H1 (cell line): ENCODE data around the gene CES4A. TPM values are rescaled to one million over a fixed set of nuclear protein-coding genes. Genes with fewer than 3 reads are reported as not detected.

Source experiments
- ASH2L ChIP-seq: fragments of 200-600, 300-600 bp; sonication (generic); IDR thresholded peaks from one replicate; pipeline ENCODE4 v1.7.1; 2017; ENCODE audit warnings: low read length
- EZH2 ChIP-seq: fragments of 200-600 bp; sonication (generic); IDR thresholded peaks from 2 replicates; pipeline ENCODE4 v1.7.1; 2012; ENCODE audit warnings: low read depth, mild to moderate bottlenecking, moderate library complexity, low read length, inconsistent platforms; ENCODE audit not compliant: severe bottlenecking
- KDM1A ChIP-seq: fragments of 200-600, 300-600 bp; sonication (generic); IDR thresholded peaks from 2 replicates; pipeline ENCODE4 v1.7.1; 2016; ENCODE audit warnings: mild to moderate bottlenecking, low read length, borderline replicate concordance
- PHF8 ChIP-seq: fragments of 200-600 bp; sonication (generic); conservative IDR thresholded peaks from 2 replicates; pipeline ENCODE4 v1.7.1; 2012; ENCODE audit warnings: low read depth, mild to moderate bottlenecking, inconsistent platforms, low read length, moderate library complexity
- SP2 ChIP-seq: IDR thresholded peaks from 2 replicates; pipeline ENCODE4 v1.6.1; 2012; ENCODE audit warnings: mild to moderate bottlenecking, low read length, inconsistent platforms
- TAF7 ChIP-seq: optimal IDR thresholded peaks from 2 replicates; pipeline ENCODE3; 2011; ENCODE audit warnings: low read depth, mild to moderate bottlenecking, inconsistent platforms, low read length, moderate library complexity, borderline replicate concordance
- polyA plus RNA-seq, 7 experiments: library from polyadenylated mRNA; depleted of rRNA in 3 of 7; stranded (reverse) in 5 of 7; unstranded in 2 of 7; fragments of >200 nt in 5 of 7; fragments of 200-250 nt in 2 of 7; gene quantifications; 1 replicate in 5 of 7; 2 replicates in 1 of 7; 4 replicates in 1 of 7; pipeline versions ENCODE4 v1.2.1 to v1.2.3, GENCODE V29; 2011 to 2013; ENCODE audit warnings: missing spikeins in 2 of 7, mixed read lengths in 2 of 7
- total RNA-seq: library from RNA; stranded (reverse); fragmentation: NEBNext Ultra II Directional; extraction: Animal tissue kit (Norgen Biotek cat#: 25700); gene quantifications from 2 replicates; pipeline ENCODE4 v1.2.1, GENCODE V29; 2021
- TF ChIP-seq, protein P1 (sequence below), 3 experiments: IDR thresholded peaks; 1 replicate in 2 of 3; 2 replicates in 1 of 3; pipeline versions ENCODE4 v1.5.1 to v1.6.1; 2011; ENCODE audit warnings: low read length in 3 of 3, mild to moderate bottlenecking in 3 of 3, inconsistent platforms in 2 of 3, low read depth in 1 of 3, moderate library complexity in 1 of 3; ENCODE audit not compliant: insufficient read depth in 1 of 3; ENCODE audit errors: control extremely low read depth in 1 of 3
- TF ChIP-seq, protein P2 (sequence below): fragments of 300-600 bp; sonication (generic); IDR thresholded peaks from 2 replicates; pipeline ENCODE4 v1.7.1; 2012; ENCODE audit warnings: low read length, moderate library complexity, mild to moderate bottlenecking, inconsistent platforms; ENCODE audit not compliant: insufficient replicate concordance

CES4A gene
- total and polyA plus RNA-seq, 2 of the 8 experiments (the other 6 are each of a cell fraction or from before 2014, with no cell fraction given): 0.93 to 1.5 TPM

DNA sequence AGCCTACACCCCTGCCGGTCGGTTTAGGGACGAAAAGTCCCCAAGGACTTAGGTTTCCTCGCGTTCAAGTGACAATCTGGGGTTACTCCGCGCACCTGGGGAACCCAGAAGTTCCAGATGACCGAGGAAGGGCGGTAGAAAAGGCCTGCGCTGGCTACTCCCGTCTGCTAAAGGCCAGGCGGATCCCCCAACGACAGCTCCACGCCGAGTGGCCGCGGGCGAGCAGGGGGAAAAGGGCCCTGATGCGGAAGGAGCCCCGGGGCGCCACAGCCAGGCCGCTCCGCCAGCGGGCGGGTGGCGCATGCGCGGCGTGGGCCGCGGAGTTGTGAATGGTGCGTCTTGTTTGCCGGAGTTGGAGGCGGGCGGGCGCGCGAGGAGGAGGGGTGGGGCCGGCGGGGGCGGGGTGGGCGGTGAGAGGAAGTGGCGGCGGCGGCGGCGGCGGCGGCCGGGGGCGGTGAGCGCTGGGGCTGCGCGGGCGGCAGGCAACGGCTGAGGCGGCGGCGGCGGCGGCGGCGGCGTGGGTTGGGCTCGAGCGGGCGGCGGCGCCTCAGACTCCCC, 40.4 kb downstream of the CES4A start, which contains the start of gene CBFB (continued):
- TF ChIP-seq, protein P1, sequence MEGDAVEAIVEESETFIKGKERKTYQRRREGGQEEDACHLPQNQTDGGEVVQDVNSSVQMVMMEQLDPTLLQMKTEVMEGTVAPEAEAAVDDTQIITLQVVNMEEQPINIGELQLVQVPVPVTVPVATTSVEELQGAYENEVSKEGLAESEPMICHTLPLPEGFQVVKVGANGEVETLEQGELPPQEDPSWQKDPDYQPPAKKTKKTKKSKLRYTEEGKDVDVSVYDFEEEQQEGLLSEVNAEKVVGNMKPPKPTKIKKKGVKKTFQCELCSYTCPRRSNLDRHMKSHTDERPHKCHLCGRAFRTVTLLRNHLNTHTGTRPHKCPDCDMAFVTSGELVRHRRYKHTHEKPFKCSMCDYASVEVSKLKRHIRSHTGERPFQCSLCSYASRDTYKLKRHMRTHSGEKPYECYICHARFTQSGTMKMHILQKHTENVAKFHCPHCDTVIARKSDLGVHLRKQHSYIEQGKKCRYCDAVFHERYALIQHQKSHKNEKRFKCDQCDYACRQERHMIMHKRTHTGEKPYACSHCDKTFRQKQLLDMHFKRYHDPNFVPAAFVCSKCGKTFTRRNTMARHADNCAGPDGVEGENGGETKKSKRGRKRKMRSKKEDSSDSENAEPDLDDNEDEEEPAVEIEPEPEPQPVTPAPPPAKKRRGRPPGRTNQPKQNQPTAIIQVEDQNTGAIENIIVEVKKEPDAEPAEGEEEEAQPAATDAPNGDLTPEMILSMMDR (IDR thresholded peaks at IDR 0.05; ENCODE audit: control extremely low read depth in 1 of 3, insufficient read depth in 1 of 3, low read depth in 1 of 3, low read length in 3 of 3): peak in 2 of 3 experiments; percentile 8 to 12; a peak in 1 of 4 replicates
- TF ChIP-seq PHF8: peak; percentile 73
- no peak for TF ChIP-seq SP2
- no peak for TF ChIP-seq TAF7
- TF ChIP-seq, protein P2, sequence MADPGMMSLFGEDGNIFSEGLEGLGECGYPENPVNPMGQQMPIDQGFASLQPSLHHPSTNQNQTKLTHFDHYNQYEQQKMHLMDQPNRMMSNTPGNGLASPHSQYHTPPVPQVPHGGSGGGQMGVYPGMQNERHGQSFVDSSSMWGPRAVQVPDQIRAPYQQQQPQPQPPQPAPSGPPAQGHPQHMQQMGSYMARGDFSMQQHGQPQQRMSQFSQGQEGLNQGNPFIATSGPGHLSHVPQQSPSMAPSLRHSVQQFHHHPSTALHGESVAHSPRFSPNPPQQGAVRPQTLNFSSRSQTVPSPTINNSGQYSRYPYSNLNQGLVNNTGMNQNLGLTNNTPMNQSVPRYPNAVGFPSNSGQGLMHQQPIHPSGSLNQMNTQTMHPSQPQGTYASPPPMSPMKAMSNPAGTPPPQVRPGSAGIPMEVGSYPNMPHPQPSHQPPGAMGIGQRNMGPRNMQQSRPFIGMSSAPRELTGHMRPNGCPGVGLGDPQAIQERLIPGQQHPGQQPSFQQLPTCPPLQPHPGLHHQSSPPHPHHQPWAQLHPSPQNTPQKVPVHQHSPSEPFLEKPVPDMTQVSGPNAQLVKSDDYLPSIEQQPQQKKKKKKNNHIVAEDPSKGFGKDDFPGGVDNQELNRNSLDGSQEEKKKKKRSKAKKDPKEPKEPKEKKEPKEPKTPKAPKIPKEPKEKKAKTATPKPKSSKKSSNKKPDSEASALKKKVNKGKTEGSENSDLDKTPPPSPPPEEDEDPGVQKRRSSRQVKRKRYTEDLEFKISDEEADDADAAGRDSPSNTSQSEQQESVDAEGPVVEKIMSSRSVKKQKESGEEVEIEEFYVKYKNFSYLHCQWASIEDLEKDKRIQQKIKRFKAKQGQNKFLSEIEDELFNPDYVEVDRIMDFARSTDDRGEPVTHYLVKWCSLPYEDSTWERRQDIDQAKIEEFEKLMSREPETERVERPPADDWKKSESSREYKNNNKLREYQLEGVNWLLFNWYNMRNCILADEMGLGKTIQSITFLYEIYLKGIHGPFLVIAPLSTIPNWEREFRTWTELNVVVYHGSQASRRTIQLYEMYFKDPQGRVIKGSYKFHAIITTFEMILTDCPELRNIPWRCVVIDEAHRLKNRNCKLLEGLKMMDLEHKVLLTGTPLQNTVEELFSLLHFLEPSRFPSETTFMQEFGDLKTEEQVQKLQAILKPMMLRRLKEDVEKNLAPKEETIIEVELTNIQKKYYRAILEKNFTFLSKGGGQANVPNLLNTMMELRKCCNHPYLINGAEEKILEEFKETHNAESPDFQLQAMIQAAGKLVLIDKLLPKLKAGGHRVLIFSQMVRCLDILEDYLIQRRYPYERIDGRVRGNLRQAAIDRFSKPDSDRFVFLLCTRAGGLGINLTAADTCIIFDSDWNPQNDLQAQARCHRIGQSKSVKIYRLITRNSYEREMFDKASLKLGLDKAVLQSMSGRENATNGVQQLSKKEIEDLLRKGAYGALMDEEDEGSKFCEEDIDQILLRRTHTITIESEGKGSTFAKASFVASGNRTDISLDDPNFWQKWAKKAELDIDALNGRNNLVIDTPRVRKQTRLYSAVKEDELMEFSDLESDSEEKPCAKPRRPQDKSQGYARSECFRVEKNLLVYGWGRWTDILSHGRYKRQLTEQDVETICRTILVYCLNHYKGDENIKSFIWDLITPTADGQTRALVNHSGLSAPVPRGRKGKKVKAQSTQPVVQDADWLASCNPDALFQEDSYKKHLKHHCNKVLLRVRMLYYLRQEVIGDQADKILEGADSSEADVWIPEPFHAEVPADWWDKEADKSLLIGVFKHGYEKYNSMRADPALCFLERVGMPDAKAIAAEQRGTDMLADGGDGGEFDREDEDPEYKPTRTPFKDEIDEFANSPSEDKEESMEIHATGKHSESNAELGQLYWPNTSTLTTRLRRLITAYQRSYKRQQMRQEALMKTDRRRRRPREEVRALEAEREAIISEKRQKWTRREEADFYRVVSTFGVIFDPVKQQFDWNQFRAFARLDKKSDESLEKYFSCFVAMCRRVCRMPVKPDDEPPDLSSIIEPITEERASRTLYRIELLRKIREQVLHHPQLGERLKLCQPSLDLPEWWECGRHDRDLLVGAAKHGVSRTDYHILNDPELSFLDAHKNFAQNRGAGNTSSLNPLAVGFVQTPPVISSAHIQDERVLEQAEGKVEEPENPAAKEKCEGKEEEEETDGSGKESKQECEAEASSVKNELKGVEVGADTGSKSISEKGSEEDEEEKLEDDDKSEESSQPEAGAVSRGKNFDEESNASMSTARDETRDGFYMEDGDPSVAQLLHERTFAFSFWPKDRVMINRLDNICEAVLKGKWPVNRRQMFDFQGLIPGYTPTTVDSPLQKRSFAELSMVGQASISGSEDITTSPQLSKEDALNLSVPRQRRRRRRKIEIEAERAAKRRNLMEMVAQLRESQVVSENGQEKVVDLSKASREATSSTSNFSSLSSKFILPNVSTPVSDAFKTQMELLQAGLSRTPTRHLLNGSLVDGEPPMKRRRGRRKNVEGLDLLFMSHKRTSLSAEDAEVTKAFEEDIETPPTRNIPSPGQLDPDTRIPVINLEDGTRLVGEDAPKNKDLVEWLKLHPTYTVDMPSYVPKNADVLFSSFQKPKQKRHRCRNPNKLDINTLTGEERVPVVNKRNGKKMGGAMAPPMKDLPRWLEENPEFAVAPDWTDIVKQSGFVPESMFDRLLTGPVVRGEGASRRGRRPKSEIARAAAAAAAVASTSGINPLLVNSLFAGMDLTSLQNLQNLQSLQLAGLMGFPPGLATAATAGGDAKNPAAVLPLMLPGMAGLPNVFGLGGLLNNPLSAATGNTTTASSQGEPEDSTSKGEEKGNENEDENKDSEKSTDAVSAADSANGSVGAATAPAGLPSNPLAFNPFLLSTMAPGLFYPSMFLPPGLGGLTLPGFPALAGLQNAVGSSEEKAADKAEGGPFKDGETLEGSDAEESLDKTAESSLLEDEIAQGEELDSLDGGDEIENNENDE: no peak
- TF ChIP-seq EZH2: no peak
- peak; percentile 17 for TF ChIP-seq ASH2L
- no peak for TF ChIP-seq KDM1A
